Thoracic aorta (tissue), 2 donors: ENCODE results near the gene CTSC. TPM values are rescaled to one million over a fixed set of nuclear protein-coding genes. Genes with fewer than 3 reads are reported as not detected.

Experiments used
- ATAC-seq: fragments of 150-250 bp; one replicate; pipeline ENCODE4 v1.8.0; 2017; ENCODE audit warnings: low read depth; ENCODE audit not compliant: insufficient number of reproducible peaks, low FRiP score
- DNase-seq: peaks from one replicate; pipeline ENCODE4 v3.0.0-alpha.2; 2020; ENCODE audit warnings: low spot score
- H3K27ac ChIP-seq, 2 donors: fragments of 200-600 bp; sonication (generic); 1 replicate in 1 of 2; 2 replicates in 1 of 2; pipeline ENCODE4 v1.5.1; 2016; ENCODE audit warnings: mild to moderate bottlenecking in 2 of 2, moderate library complexity in 2 of 2
- H3K27me3 ChIP-seq: fragments of 200-600 bp; sonication (generic); replicated peaks from 2 replicates; pipeline ENCODE4 v1.6.0; 2016; ENCODE audit warnings: mild to moderate bottlenecking; ENCODE audit not compliant: insufficient read depth
- H3K36me3 ChIP-seq: fragments of 200-600 bp; sonication (generic); one replicate; pipeline ENCODE4 v1.5.1; 2016
- H3K4me1 ChIP-seq, 2 donors: fragments of 200-600 bp; sonication (generic); 1 replicate in 1 of 2; 2 replicates in 1 of 2; pipeline versions ENCODE4 v1.5.1 to v1.6.0; 2016; ENCODE audit warnings: low read depth in 2 of 2, mild to moderate bottlenecking in 1 of 2; ENCODE audit not compliant: control insufficient read depth in 1 of 2
- H3K4me3 ChIP-seq: fragments of 200-600 bp; sonication (generic); 2 replicates; pipeline ENCODE4 v1.5.1; 2016; ENCODE audit warnings: mild to moderate bottlenecking
- H3K9me3 ChIP-seq: fragments of 200-600 bp; sonication (generic); 2 replicates; pipeline ENCODE4 v1.5.1; 2016
- CTCF ChIP-seq: fragments of 200-600 bp; sonication (generic); IDR thresholded peaks from one replicate; pipeline ENCODE4 v1.5.1; 2019; ENCODE audit warnings: antibody characterized with exemption
- total RNA-seq, 2 donors: library from RNA; depleted of rRNA; stranded (reverse); fragments of >200 nt; gene quantifications; one replicate each; pipeline versions ENCODE4 v1.1.0 to v1.2.3, GENCODE V29; 2016

Gene CTSC
- total RNA-seq, 2 donors from 2014 or later = 49.0 to 91.1 TPM

DNA sequence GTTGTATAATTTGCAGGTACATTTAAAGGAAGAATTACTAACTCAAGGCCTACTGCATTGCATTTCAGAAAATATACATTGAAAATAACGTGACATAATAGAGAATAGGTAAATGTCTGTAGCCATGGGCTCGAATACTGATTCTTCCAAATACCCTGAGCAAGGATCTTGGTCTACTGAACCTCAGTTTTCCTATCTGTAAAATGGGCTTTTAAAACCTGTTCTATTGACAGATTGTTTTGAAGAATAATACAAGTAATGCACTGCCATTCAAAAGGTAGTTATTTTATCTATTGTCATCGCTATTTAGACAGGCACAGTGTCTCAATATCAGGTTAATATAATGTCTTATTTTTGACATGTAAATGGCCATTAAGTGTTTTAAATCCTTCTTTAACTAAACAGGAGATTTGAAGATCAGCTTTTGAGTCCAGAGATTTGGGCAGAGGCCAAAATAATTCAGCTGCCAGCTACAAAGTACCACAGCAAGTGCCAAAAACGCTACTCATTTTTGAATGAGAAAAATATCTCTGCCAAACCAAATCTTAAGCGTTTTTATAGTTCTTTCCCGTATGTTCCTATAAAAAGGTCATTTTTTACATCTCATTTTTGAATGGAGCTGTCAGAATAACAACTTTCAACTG lies 56.7 kb downstream of the CTSC start:
- Histone ChIP-seq H3K9me3 (no peaks in the 10 kb centered on the region), H3K27me3 (no peaks in the 10 kb centered on the region), H3K36me3 (no peaks in the 10 kb centered on the region), H3K4me1 (peaks cover 21 to 54% of the 10 kb centered on the region in 2 donors), H3K4me3 (no peak overlapping the region), H3K27ac (peak overlapping the region in 1 of 2 donors; percentile 47)
- DNase-seq (no peak), ATAC-seq (no peak)
- TF ChIP-seq CTCF = no peak

DNA sequence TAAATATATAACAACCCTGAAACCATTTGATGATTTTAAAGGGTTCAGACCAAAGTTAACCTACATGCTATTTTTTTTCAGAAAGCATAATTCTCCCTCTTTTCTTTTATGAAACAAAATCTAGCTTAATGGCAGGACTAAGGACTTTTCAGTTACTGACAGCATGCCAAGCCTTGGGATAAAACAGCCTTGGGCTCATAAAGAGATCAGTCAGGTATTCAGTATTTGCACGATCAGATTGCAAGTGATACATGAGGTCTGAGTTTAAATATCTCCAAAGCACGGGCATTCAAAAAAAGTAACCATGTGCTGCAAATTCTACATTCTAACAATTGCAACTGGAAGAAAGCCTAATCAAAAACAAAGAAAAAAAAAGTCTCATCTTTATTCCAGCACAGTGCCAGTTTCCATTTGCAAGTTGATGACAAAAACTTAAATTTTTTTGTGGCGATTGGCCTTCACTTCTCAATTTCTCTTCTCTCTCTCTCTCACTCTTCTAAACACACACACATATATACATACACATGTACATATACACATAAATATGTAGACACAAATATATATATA lies 60.1 kb downstream of the CTSC start:
- no peak for TF ChIP-seq CTCF
- no peak overlapping the region for H3K27ac ChIP-seq
- H3K9me3 ChIP-seq = no peaks in the 10 kb centered on the region
- H3K36me3 ChIP-seq = no peaks in the 10 kb centered on the region
- DNase-seq = no peak
- no peaks in the 10 kb centered on the region for H3K27me3 ChIP-seq
- no peak overlapping the region for H3K4me3 ChIP-seq
- H3K4me1 ChIP-seq = peaks cover 5 to 20% of the 10 kb centered on the region in 2 donors
- no peak for ATAC-seq

DNA sequence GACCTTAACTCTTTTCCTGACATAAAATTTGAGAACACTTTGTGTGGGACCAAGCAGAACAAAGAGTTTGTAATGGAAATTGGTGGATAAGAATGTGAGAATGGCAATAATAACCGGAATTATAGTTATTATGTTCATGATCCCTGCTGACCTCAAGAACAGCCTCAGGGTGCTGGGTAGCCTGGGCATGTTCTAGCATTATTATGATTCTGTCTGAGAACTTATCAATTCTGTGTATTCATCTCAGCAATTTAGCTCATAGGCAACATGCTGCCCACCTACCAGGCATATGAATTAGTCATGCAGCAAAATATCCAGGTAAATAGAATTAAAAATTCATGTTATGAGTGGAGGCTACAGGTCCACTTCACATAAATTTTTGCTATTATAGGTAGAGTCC lies 61.9 kb downstream of the CTSC start:
- H3K4me3 ChIP-seq = no peak overlapping the region
- H3K36me3 ChIP-seq = no peaks in the 10 kb centered on the region
- H3K27ac ChIP-seq = no peak overlapping the region
- H3K27me3 ChIP-seq = no peaks in the 10 kb centered on the region
- no peak for TF ChIP-seq CTCF
- ATAC-seq (no peak), DNase-seq (no peak)
- no peaks in the 10 kb centered on the region for H3K9me3 ChIP-seq
- H3K4me1 ChIP-seq = peaks cover 0 to 2% of the 10 kb centered on the region in 2 donors

- TF ChIP-seq CTCF = no peak
- no peaks in the 10 kb centered on the region for H3K36me3 ChIP-seq
- DNase-seq (no peak), ATAC-seq (no peak)
- no peak overlapping the region for H3K27ac ChIP-seq
- H3K4me3 ChIP-seq = no peak overlapping the region
- H3K9me3 ChIP-seq = peaks cover 4% of the 10 kb centered on the region
- no peaks in the 10 kb centered on the region for H3K27me3 ChIP-seq
- peaks cover 0 to 3% of the 10 kb centered on the region in 2 donors for H3K4me1 ChIP-seq
Observed at GRCh38 chr11:88266919-88267318, 70.6 kb downstream of the CTSC start.

GRCh38 chr11:88266157-88266556 lies 71.4 kb downstream of the CTSC start:
- DNase-seq (no peak), ATAC-seq (no peak)
- Histone ChIP-seq H3K27ac (no peak overlapping the region), H3K4me1 (peaks cover 0 to 3% of the 10 kb centered on the region in 2 donors), H3K27me3 (no peaks in the 10 kb centered on the region), H3K9me3 (peaks cover 4% of the 10 kb centered on the region), H3K4me3 (no peak overlapping the region), H3K36me3 (no peaks in the 10 kb centered on the region)
- no peak for TF ChIP-seq CTCF
